ENCODE results near the gene STIM2.

DNA sequence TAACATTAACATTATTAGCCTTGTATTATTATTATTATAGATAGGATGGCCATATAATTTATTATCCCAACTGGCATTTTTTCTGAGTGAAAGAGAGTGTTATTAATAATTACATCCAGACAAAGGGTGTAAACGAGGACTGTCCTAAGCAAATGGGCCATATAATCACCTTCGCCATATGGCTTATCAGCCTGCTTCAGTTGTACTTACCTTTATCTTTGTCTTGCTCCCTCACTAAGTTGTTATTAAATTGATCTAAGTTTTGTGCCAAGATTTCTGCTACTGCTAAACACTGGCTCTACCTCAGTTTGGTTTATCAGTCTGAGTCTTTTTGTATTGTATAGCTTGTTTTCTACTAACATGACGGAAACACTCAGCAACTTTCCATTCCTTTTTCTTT, 76.9 kb downstream of the STIM2 start:
- TF ChIP-seq, protein P1, sequence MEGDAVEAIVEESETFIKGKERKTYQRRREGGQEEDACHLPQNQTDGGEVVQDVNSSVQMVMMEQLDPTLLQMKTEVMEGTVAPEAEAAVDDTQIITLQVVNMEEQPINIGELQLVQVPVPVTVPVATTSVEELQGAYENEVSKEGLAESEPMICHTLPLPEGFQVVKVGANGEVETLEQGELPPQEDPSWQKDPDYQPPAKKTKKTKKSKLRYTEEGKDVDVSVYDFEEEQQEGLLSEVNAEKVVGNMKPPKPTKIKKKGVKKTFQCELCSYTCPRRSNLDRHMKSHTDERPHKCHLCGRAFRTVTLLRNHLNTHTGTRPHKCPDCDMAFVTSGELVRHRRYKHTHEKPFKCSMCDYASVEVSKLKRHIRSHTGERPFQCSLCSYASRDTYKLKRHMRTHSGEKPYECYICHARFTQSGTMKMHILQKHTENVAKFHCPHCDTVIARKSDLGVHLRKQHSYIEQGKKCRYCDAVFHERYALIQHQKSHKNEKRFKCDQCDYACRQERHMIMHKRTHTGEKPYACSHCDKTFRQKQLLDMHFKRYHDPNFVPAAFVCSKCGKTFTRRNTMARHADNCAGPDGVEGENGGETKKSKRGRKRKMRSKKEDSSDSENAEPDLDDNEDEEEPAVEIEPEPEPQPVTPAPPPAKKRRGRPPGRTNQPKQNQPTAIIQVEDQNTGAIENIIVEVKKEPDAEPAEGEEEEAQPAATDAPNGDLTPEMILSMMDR (IDR thresholded peaks at IDR 0.05) = no peak
- TF ChIP-seq POLR2A (IDR thresholded peaks at IDR 0.05) = no peak
